SK-N-SH treated with all-trans-retinoic acid at 6 μM for 48 hours (cell line): ENCODE measurements around the gene SFRP2.

Experiments
- ATAC-seq: fragments of 200-7000 bp; cut with Tn5 transposase; 3 replicates; pipeline ENCODE4 v1.9.1; 2020; ENCODE audit warnings: mild to moderate bottlenecking, moderate library complexity
- ARNTL ChIP-seq: fragments of 450-650 bp; formaldehyde crosslinking; IDR thresholded peaks from 2 replicates; pipeline ENCODE4 v1.5.0; 2020; ENCODE audit warnings: low read depth, mild to moderate bottlenecking, moderate library complexity, borderline replicate concordance
- BACH2 ChIP-seq: fragments of 250-450 bp; sonication (Bioruptor Pico); IDR thresholded peaks from 2 replicates; pipeline ENCODE4 v1.9.0; 2021; ENCODE audit warnings: mild to moderate bottlenecking, borderline replicate concordance
- CREB5 ChIP-seq: fragments of 250-450 bp; sonication (Bioruptor Pico); IDR thresholded peaks from 2 replicates; pipeline ENCODE4 v1.5.1; 2020; ENCODE audit warnings: low read depth, mild to moderate bottlenecking, moderate library complexity
- CSDC2 ChIP-seq: fragments of 250-450 bp; sonication (Bioruptor Pico); IDR thresholded peaks from 2 replicates; pipeline ENCODE4 v1.5.0; 2020; ENCODE audit warnings: mild to moderate bottlenecking, moderate library complexity
- ESRRG ChIP-seq: fragments of 250-450 bp; sonication (Bioruptor Pico); IDR thresholded peaks from 2 replicates; pipeline ENCODE4 v1.6.1; 2021; ENCODE audit warnings: mild to moderate bottlenecking
- GLIS3 ChIP-seq: fragments of 250-450 bp; sonication (Bioruptor Pico); IDR thresholded peaks from 2 replicates; pipeline ENCODE4 v1.5.0; 2020; ENCODE audit warnings: mild to moderate bottlenecking, moderate library complexity
- ISL1 ChIP-seq: fragments of 250-450 bp; sonication (Bioruptor Pico); IDR thresholded peaks from 2 replicates; pipeline ENCODE4 v2.1.2; 2022; ENCODE audit warnings: mild to moderate bottlenecking, moderate library complexity
- OSR1 ChIP-seq: fragments of 250-450 bp; sonication (Bioruptor Pico); IDR thresholded peaks from 2 replicates; pipeline ENCODE4 v1.8.0; 2022; ENCODE audit warnings: moderate library complexity, mild to moderate bottlenecking, inconsistent platforms
- PATZ1 ChIP-seq: fragments of 250-450 bp; sonication (Bioruptor Pico); IDR thresholded peaks from 2 replicates; pipeline ENCODE4 v1.8.0; 2020; ENCODE audit warnings: mild to moderate bottlenecking, moderate library complexity, borderline replicate concordance
- POU6F1 ChIP-seq: fragments of 250-450 bp; sonication (Bioruptor Pico); IDR thresholded peaks from 2 replicates; pipeline ENCODE4 v1.8.0; 2021; ENCODE audit warnings: low read depth, mild to moderate bottlenecking, moderate library complexity, borderline replicate concordance
- PPARA ChIP-seq: fragments of 250-450 bp; sonication (Bioruptor Pico); IDR thresholded peaks from 2 replicates; pipeline ENCODE4 v1.5.0; 2020; ENCODE audit warnings: mild to moderate bottlenecking, borderline replicate concordance
- RARB ChIP-seq: fragments of 250-450 bp; sonication (Bioruptor Pico); IDR thresholded peaks from 2 replicates; pipeline ENCODE4 v1.8.0; 2021; ENCODE audit warnings: mild to moderate bottlenecking, moderate library complexity
- SNAI2 ChIP-seq: fragments of 250-450 bp; sonication (Bioruptor Pico); IDR thresholded peaks from 2 replicates; pipeline ENCODE4 v1.5.0; 2020; ENCODE audit warnings: mild to moderate bottlenecking, moderate library complexity
- TCF4 ChIP-seq: fragments of 250-450 bp; sonication (Bioruptor Pico); IDR thresholded peaks from 2 replicates; pipeline ENCODE4 v1.8.0; 2021; ENCODE audit warnings: mild to moderate bottlenecking, moderate library complexity, borderline replicate concordance
- TOX ChIP-seq: fragments of 250-450 bp; sonication (Bioruptor Pico); IDR thresholded peaks from 2 replicates; pipeline ENCODE4 v1.8.0; 2021; ENCODE audit warnings: mild to moderate bottlenecking, moderate library complexity, borderline replicate concordance
- TSHZ2 ChIP-seq: fragments of 250-450 bp; sonication (Bioruptor Pico); IDR thresholded peaks from 2 replicates; pipeline ENCODE4 v1.5.0; 2020; ENCODE audit warnings: mild to moderate bottlenecking, moderate library complexity
- ZC3H10 ChIP-seq: fragments of 250-450 bp; sonication (Bioruptor Pico); IDR thresholded peaks from 2 replicates; pipeline ENCODE4 v1.5.1; 2021; ENCODE audit warnings: mild to moderate bottlenecking, moderate library complexity
- ZFP3 ChIP-seq: fragments of 250-450 bp; sonication (Bioruptor Pico); IDR thresholded peaks from 2 replicates; pipeline ENCODE4 v1.5.0; 2020; ENCODE audit warnings: mild to moderate bottlenecking, moderate library complexity
- ZFP30 ChIP-seq: fragments of 450-650 bp; formaldehyde crosslinking; IDR thresholded peaks from 2 replicates; pipeline ENCODE4 v1.5.0; 2022; ENCODE audit warnings: mild to moderate bottlenecking, moderate library complexity
- ZNF565 ChIP-seq: fragments of 450-650 bp; formaldehyde crosslinking; conservative IDR thresholded peaks from 2 replicates; pipeline ENCODE4 v1.5.0; 2020; ENCODE audit warnings: low read depth, mild to moderate bottlenecking, moderate library complexity
- ZNF70 ChIP-seq: fragments of 450-650 bp; formaldehyde crosslinking; IDR thresholded peaks from 2 replicates; pipeline ENCODE4 v1.5.0; 2020; ENCODE audit warnings: mild to moderate bottlenecking, moderate library complexity
- ZNF8 ChIP-seq: fragments of 450-650 bp; formaldehyde crosslinking; IDR thresholded peaks from 2 replicates; pipeline ENCODE4 v1.5.0; 2020; ENCODE audit warnings: mild to moderate bottlenecking, moderate library complexity

Gene SFRP2

GRCh38 chr4:153766758-153767157 lies 22.1 kb downstream of the SFRP2 start:
- no peak for TF ChIP-seq ESRRG (CRISPR knock-in tag)
- TF ChIP-seq PPARA = no peak
- no peak for TF ChIP-seq CREB5 (CRISPR knock-in tag)
- no peak for TF ChIP-seq ZFP30
- TF ChIP-seq GLIS3 (CRISPR knock-in tag) = no peak
- no peak for TF ChIP-seq CSDC2 (CRISPR knock-in tag)
- TF ChIP-seq PATZ1 (CRISPR knock-in tag) = no peak
- no peak for TF ChIP-seq RARB (CRISPR knock-in tag)
- TF ChIP-seq ZC3H10 = no peak
- no peak for TF ChIP-seq OSR1 (CRISPR knock-in tag)
- TF ChIP-seq ARNTL = no peak
- no peak for TF ChIP-seq TOX (CRISPR knock-in tag)
- no peak for TF ChIP-seq ZNF8 (CRISPR knock-in tag)
- no peak for TF ChIP-seq TCF4 (CRISPR knock-in tag)
- TF ChIP-seq TSHZ2 (CRISPR knock-in tag) = no peak
- ATAC-seq = no peak

GRCh38 chr4:153765894-153766293 lies 23.0 kb downstream of the SFRP2 start:
- ATAC-seq = no peak

GRCh38 chr4:153764601-153765368 lies 24.1 kb downstream of the SFRP2 start:
- no peak for ATAC-seq
- TF ChIP-seq ZNF565 (CRISPR knock-in tag) (no peak), CSDC2 (CRISPR knock-in tag) (no peak), ISL1 (CRISPR knock-in tag) (no peak), ZC3H10 (no peak), BACH2 (no peak), PPARA (no peak)

More at GRCh38 chr4:153765894-153766293, 23.0 kb downstream of the SFRP2 start:
- no peak for TF ChIP-seq POU6F1 (CRISPR knock-in tag)

- ATAC-seq = no peak
- no peak for TF ChIP-seq ESRRG (CRISPR knock-in tag)
- no peak for TF ChIP-seq ZFP3
- TF ChIP-seq OSR1 (CRISPR knock-in tag) = no peak
- no peak for TF ChIP-seq ISL1 (CRISPR knock-in tag)
- no peak for TF ChIP-seq TSHZ2 (CRISPR knock-in tag)
- TF ChIP-seq SNAI2 (CRISPR knock-in tag) = no peak
- no peak for TF ChIP-seq RARB (CRISPR knock-in tag)
- TF ChIP-seq CSDC2 (CRISPR knock-in tag) = no peak
- no peak for TF ChIP-seq ARNTL
- TF ChIP-seq ZNF8 (CRISPR knock-in tag) = no peak
- TF ChIP-seq POU6F1 (CRISPR knock-in tag) = no peak
- TF ChIP-seq TOX (CRISPR knock-in tag) = no peak
- TF ChIP-seq CREB5 (CRISPR knock-in tag) = no peak
- TF ChIP-seq ZNF70 (CRISPR knock-in tag) = no peak
Measured at GRCh38 chr4:153763404-153763803, 25.5 kb downstream of the SFRP2 start.
